Ectodermal cell (in vitro differentiated cells): Measurements from ENCODE around the gene SLC27A1.

Experiments
- H3K27ac ChIP-seq: 2 replicates; pipeline ENCODE4 v1.7.0; 2013; ENCODE audit warnings: mild to moderate bottlenecking, low read depth, low read length; ENCODE audit not compliant: insufficient read depth, poor library complexity, severe bottlenecking
- H3K27me3 ChIP-seq: 2 replicates; pipeline ENCODE4 v1.7.0; 2013; ENCODE audit warnings: mild to moderate bottlenecking, low read length; ENCODE audit not compliant: insufficient read depth, control insufficient read depth, poor library complexity, severe bottlenecking
- H3K36me3 ChIP-seq: one replicate; pipeline ENCODE4 v1.7.0; 2013; ENCODE audit warnings: low read length; ENCODE audit not compliant: control insufficient read depth, insufficient read depth
- H3K4me1 ChIP-seq: one replicate; pipeline ENCODE4 v1.7.0; 2013; ENCODE audit warnings: low read length; ENCODE audit not compliant: control insufficient read depth, insufficient read depth
- H3K4me3 ChIP-seq: 2 replicates; pipeline ENCODE4 v1.7.0; 2013; ENCODE audit warnings: low read depth, low read length, control low read depth; ENCODE audit not compliant: insufficient read depth
- H3K9me3 ChIP-seq: 2 replicates; pipeline ENCODE4 v1.7.0; 2013; ENCODE audit warnings: mild to moderate bottlenecking, low read length, moderate library complexity; ENCODE audit not compliant: control insufficient read depth
- WGBS, 2 experiments: methylation state at CpG; one replicate each; pipeline ENCODE4 v1.1.7; 2013; ENCODE audit warnings: missing lambda C conversion rate in 2 of 2; 5-methylcytosine and 5-hydroxymethylcytosine counted together

The SLC27A1 gene

GRCh38 chr19:17538684-17539237, 68.4 kb downstream of the SLC27A1 start:
- Histone ChIP-seq H3K4me3 (peak overlapping the region; percentile 44), H3K27ac (no peak overlapping the region), H3K27me3 (peaks cover 15% of the 10 kb centered on the region), H3K36me3 (no peaks in the 10 kb centered on the region), H3K4me1 (no peaks in the 10 kb centered on the region), H3K9me3 (no peaks in the 10 kb centered on the region)
- 5 to 7% methylated on average over 13 of the region's 13 CpGs for WGBS, 2 experiments

GRCh38 chr19:17539238-17540117, 69.2 kb downstream of the SLC27A1 start:
- WGBS, 2 experiments: 1% methylated on average over 82 of the region's 82 CpGs
- H3K27ac ChIP-seq: peak overlapping the region; percentile 44
- no peaks in the 10 kb centered on the region for H3K9me3 ChIP-seq
- H3K36me3 ChIP-seq: no peaks in the 10 kb centered on the region
- peaks cover 15% of the 10 kb centered on the region for H3K27me3 ChIP-seq
- no peaks in the 10 kb centered on the region for H3K4me1 ChIP-seq
- H3K4me3 ChIP-seq: peak overlapping the region; percentile 44

DNA sequence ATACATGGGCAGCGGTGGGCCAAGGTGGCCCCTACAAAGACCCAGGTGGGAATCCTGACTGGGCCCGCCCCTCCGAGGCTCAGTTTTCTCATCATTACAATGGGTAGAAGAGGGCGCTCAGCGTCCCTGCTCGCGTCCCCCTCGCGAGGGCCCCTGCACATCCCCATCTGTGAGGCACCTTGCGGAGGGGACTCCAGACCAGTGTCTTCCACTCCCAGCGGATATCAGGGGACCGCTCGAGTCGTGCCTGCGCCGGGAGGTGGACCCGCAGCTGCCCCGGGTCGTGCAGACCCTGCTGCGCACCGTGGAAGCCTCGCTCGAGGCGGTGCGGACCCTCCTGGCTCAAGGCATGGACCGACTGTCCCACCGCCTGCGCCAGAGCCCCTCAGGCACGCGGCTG, 69.8 kb downstream of the SLC27A1 start:
- no peaks in the 10 kb centered on the region for H3K9me3 ChIP-seq
- H3K36me3 ChIP-seq: no peaks in the 10 kb centered on the region
- no peak overlapping the region for H3K4me3 ChIP-seq
- H3K4me1 ChIP-seq: no peaks in the 10 kb centered on the region
- no peak overlapping the region for H3K27ac ChIP-seq
- H3K27me3 ChIP-seq: peaks cover 15% of the 10 kb centered on the region
- 91 to 93% methylated on average over 30 of the region's 30 CpGs for WGBS, 2 experiments

DNA sequence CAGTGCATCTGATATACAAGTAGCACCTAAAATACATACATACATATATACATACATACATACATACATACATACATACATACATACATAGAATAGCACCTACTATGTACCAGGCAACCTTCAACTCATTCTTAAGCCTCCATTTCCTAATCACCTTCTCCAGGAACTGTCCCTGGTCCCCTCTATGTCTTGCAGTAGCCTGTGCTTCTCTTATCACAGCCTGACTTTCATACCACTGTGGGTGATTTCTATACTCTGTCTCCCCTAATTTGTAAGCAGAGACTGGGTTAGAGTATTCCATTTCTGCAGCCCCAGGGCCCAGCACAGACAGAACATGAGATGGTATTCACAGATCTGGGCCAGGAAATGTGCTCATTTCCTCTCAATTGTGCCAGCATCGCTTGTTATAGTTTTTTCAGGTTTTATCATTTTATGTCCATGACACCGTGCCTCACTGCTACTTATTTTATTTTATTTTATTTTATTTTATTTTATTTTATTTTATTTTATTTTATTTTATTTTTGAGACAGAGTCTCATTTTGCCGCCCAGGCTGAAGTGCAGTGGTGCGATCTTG, 70.9 kb downstream of the SLC27A1 start:
- 91 to 97% methylated on average over 3 of the region's 4 CpGs for WGBS, 2 experiments
- H3K27me3 ChIP-seq: peaks cover 15% of the 10 kb centered on the region
- no peaks in the 10 kb centered on the region for H3K4me1 ChIP-seq
- H3K36me3 ChIP-seq: no peaks in the 10 kb centered on the region
- H3K9me3 ChIP-seq: no peaks in the 10 kb centered on the region
- H3K4me3 ChIP-seq: no peak overlapping the region
- H3K27ac ChIP-seq: no peak overlapping the region

DNA sequence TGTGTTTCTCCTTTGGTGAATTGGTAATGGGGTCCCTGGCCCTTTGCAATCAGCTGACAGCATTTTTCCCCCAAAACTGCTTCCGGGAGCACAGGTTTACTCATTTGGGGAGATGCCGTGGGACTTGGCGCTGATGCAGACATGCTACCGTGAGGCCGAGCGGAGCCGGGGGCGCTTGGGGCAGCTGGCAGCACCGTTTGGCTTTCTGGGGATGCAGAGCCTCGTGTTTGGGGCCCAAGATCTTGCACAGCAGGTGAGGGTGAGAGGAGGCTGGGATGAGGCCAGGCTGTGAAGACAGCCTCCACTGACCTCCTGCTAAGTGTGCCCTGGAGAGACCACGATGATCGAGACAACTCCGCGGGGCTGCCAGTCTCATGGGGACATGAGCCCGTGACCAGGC, 71.7 kb downstream of the SLC27A1 start:
- Histone ChIP-seq H3K4me3 (no peak overlapping the region), H3K4me1 (no peaks in the 10 kb centered on the region), H3K27me3 (peaks cover 15% of the 10 kb centered on the region), H3K9me3 (no peaks in the 10 kb centered on the region), H3K36me3 (no peaks in the 10 kb centered on the region), H3K27ac (no peak overlapping the region)
- 83 to 84% methylated on average over 15 of the region's 15 CpGs for WGBS, 2 experiments

DNA sequence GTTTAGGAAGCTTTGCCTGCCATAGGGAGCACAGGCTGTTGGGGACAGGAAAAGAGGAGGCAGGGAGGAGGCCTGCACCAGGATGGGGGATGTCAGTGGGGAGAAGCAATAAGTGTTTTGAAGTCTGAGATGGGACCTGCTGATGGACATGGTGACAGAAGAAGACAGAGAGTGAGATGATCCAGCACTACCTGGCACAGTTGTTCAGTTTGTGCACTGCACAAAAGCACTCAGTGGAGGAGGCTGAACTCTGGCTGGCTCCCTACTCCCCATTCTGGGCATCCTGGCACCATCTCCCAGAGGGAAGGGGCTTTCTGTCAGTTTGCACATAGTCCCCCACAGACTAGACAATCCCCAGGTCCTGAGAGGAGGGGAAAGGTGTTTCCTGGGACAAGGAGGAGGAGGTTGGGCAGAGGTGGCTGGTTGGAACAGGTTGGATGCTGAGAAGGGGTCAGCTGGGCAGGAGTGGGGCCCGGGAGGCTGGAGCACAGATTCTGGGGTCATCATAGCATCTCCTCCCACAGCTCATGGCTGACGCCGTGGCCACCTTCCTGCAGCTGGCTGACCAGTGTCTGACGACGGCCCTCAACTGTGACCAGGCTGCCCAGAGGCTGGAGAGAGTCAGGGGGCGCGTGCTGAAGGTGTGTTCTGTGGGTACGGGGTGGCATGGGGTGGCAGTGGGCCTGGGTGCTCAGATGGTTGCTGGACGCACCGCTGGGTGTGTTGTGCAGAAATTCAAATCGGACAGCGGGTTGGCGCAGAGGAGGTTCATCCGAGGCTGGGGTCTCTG, 72.7 kb downstream of the SLC27A1 start:
- H3K4me1 ChIP-seq: no peaks in the 10 kb centered on the region
- H3K27me3 ChIP-seq: peaks cover 11% of the 10 kb centered on the region
- H3K9me3 ChIP-seq: no peaks in the 10 kb centered on the region
- 90 to 91% methylated on average over 14 of the region's 14 CpGs for WGBS, 2 experiments
- H3K36me3 ChIP-seq: no peaks in the 10 kb centered on the region
- H3K27ac ChIP-seq: no peak overlapping the region
- H3K4me3 ChIP-seq: no peak overlapping the region

GRCh38 chr19:17543986-17544385, 73.7 kb downstream of the SLC27A1 start:
- H3K27ac ChIP-seq: no peak overlapping the region
- H3K9me3 ChIP-seq: no peaks in the 10 kb centered on the region
- WGBS, 2 experiments: 77 to 82% methylated on average over 4 of the region's 4 CpGs
- peaks cover 2% of the 10 kb centered on the region for H3K27me3 ChIP-seq
- H3K4me1 ChIP-seq: no peaks in the 10 kb centered on the region
- no peaks in the 10 kb centered on the region for H3K36me3 ChIP-seq
- no peak overlapping the region for H3K4me3 ChIP-seq

DNA sequence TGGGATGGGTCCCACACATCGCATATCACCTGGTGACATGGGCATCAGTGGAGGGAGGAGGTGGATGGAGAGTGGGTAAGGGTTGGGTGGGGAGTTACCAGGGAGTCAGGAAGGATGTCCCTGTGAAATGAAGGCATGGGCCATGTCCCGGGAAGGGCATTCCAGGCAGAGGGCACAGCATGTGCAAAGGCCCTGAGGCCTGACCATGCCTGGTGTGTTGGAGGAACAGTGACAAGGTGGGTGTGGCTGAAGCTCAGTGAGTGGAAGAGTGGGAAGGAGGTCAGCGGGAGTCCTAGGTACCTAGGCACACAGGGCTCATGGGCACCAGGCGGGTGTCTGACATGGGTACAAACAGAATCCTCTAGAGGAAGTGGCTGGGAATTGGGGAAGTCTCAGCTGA, 74.1 kb downstream of the SLC27A1 start:
- no peaks in the 10 kb centered on the region for H3K9me3 ChIP-seq
- H3K4me3 ChIP-seq: no peak overlapping the region
- H3K27me3 ChIP-seq: no peaks in the 10 kb centered on the region
- WGBS, 2 experiments: 85 to 86% methylated on average over 4 of the region's 4 CpGs
- H3K36me3 ChIP-seq: no peaks in the 10 kb centered on the region
- no peak overlapping the region for H3K27ac ChIP-seq
- no peaks in the 10 kb centered on the region for H3K4me1 ChIP-seq

DNA sequence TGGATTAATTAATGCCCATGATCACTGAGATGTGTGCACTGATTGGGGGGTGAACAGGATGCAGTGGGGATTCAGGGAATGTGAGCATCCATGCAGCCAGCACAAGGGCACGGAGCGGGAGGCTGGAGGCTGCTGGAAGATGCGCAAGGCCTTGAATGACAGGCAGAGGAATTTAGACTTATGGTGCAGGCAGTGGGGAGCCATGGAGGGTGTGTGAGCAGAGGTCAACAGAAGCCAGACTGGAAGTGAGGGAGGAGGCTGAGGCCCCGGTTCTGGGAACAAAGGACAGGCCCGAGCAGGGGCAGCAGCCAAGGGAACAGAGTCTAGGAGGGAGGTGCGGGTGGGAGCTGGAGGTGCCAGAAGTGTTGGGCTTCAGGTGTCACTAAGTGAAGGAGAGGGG, 77.8 kb downstream of the SLC27A1 start:
- H3K4me1 ChIP-seq: no peaks in the 10 kb centered on the region
- H3K27me3 ChIP-seq: no peaks in the 10 kb centered on the region
- WGBS, 2 experiments: 87 to 90% methylated on average over 6 of the region's 6 CpGs
- no peak overlapping the region for H3K4me3 ChIP-seq
- no peak overlapping the region for H3K27ac ChIP-seq
- no peaks in the 10 kb centered on the region for H3K36me3 ChIP-seq
- no peaks in the 10 kb centered on the region for H3K9me3 ChIP-seq
